Ishikawa (cell line): Measurements from ENCODE around the gene SETMAR.

ENCODE experiments used
- CEBPB ChIP-seq: IDR thresholded peaks from 2 replicates; pipeline ENCODE4 v1.6.1; 2012
- CREB1 ChIP-seq: IDR thresholded peaks from 2 replicates; pipeline ENCODE4 v1.6.1; 2012; ENCODE audit warnings: low read depth
- EGR1 ChIP-seq: IDR thresholded peaks from 2 replicates; pipeline ENCODE4 v1.6.1; 2012
- EP300 ChIP-seq: IDR thresholded peaks from 2 replicates; pipeline ENCODE4 v1.6.1; 2012; ENCODE audit warnings: borderline replicate concordance
- FOXM1 ChIP-seq: IDR thresholded peaks from 2 replicates; pipeline ENCODE4 v1.6.1; 2012; ENCODE audit warnings: low read depth, borderline replicate concordance
- MAX ChIP-seq: IDR thresholded peaks from 2 replicates; pipeline ENCODE4 v1.6.1; 2012
- NFIC ChIP-seq: IDR thresholded peaks from 2 replicates; pipeline ENCODE4 v1.6.1; 2012
- RAD21 ChIP-seq: IDR thresholded peaks from 2 replicates; pipeline ENCODE4 v1.6.1; 2012; ENCODE audit warnings: low read depth
- REST ChIP-seq: IDR thresholded peaks from 2 replicates; pipeline ENCODE4 v1.6.1; 2012; ENCODE audit warnings: low read depth, mild to moderate bottlenecking
- TAF1 ChIP-seq: IDR thresholded peaks from 2 replicates; pipeline ENCODE4 v1.6.1; 2012; ENCODE audit warnings: low read depth, mild to moderate bottlenecking
- TCF12 ChIP-seq: IDR thresholded peaks from 2 replicates; pipeline ENCODE4 v1.6.1; 2012; ENCODE audit warnings: low read depth
- TEAD4 ChIP-seq: IDR thresholded peaks from 2 replicates; pipeline ENCODE4 v1.6.1; 2012
- YY1 ChIP-seq: IDR thresholded peaks from 2 replicates; pipeline ENCODE4 v1.6.1; 2012; ENCODE audit warnings: low read depth
- ZBTB7A ChIP-seq: IDR thresholded peaks from 2 replicates; pipeline ENCODE4 v1.6.1; 2012; ENCODE audit warnings: low read depth
- TF ChIP-seq, protein P1 (sequence below): IDR thresholded peaks from 2 replicates; pipeline ENCODE4 v1.6.1; 2012

The SETMAR gene

DNA sequence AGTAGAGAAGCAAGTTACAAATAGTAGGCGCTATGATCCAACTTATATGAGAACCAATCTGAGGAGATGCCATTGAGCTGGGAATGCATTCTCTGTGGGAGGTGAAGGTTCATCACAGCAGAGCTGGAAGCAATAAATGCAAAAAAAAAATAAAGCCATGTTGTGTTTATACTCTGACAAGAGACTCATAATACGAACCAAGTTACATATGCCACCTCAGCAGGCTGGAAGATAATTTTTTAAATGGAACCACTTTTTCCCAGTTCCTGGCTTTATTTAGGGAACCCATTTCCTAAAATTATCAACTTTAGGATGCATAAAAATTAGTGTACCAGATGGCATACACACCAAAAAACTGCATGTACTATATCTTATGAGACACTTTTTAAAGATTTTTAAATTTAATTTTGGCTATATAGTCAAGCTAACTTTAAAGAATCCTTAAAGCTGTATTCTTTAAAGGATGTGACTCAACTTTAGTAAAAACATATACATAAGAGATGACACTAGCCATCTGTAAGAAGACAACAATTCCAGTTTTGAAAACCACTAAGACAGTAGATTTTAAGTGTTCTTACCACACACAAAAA, 23.6 kb upstream of the SETMAR start:
- no peak for TF ChIP-seq RAD21
- TF ChIP-seq TCF12: no peak
- TF ChIP-seq YY1: no peak
- TF ChIP-seq, protein P1, sequence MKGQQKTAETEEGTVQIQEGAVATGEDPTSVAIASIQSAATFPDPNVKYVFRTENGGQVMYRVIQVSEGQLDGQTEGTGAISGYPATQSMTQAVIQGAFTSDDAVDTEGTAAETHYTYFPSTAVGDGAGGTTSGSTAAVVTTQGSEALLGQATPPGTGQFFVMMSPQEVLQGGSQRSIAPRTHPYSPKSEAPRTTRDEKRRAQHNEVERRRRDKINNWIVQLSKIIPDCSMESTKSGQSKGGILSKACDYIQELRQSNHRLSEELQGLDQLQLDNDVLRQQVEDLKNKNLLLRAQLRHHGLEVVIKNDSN: no peak
- TF ChIP-seq MAX: no peak
- no peak for TF ChIP-seq REST

GRCh38 chr3:4281991-4282390, 21.2 kb upstream of the SETMAR start:
- TF ChIP-seq RAD21: no peak
- TF ChIP-seq, protein P1: no peak

- TF ChIP-seq TAF1: no peak
- no peak for TF ChIP-seq FOXM1
- TF ChIP-seq, protein P1: no peak
- no peak for TF ChIP-seq TCF12
- TF ChIP-seq MAX: no peak
- TF ChIP-seq RAD21: no peak
- no peak for TF ChIP-seq EP300
- TF ChIP-seq NFIC: no peak
Measured at GRCh38 chr3:4284865-4285264, 18.3 kb upstream of the SETMAR start.

- TF ChIP-seq, protein P1: no peak
- no peak for TF ChIP-seq CREB1
- no peak for TF ChIP-seq REST
- TF ChIP-seq EGR1: no peak
- no peak for TF ChIP-seq CEBPB
- no peak for TF ChIP-seq TEAD4
- TF ChIP-seq MAX: no peak
- TF ChIP-seq FOXM1: no peak
- no peak for TF ChIP-seq TAF1
- TF ChIP-seq ZBTB7A: no peak
- no peak for TF ChIP-seq TCF12
- TF ChIP-seq NFIC: no peak
- no peak for TF ChIP-seq YY1
- TF ChIP-seq EP300: no peak
- TF ChIP-seq RAD21: no peak
Measured at GRCh38 chr3:4289044-4289443, 14.1 kb upstream of the SETMAR start.

DNA sequence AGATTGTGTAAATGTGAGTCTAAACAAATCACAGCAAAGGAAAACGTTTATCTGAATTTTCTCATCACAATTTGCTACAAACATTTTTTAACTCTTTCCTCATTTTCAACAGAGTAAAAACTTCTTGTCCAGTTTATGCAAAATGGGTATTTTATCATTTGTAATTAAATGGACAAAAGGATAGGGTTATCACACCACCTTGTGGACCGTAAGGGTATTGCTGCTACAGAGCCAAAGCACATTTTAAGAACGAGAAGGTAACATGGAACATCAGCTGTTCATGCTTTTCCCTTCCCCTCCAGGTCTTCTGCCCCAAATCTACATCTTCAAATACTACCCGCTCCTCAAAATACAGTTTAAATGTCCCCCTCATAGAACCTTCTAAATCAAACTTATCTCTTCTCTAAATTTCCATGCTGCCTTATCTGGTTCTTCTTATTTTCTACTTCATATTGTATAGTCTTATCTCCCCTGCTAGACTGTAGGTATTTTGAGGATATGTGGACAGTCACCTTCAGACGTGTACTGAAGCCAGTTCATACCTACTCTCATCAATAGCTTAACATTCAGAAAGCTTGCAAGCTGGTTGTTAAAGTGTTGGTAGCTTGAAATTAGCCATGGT, 12.8 kb upstream of the SETMAR start:
- no peak for TF ChIP-seq CREB1
- no peak for TF ChIP-seq REST
- TF ChIP-seq ZBTB7A: no peak
- peak; percentile 53; the same call in 1 of the 2 replicates for TF ChIP-seq RAD21
- no peak for TF ChIP-seq NFIC
- no peak for TF ChIP-seq MAX
